Measurements from ENCODE around the gene TTC3.

DNA sequence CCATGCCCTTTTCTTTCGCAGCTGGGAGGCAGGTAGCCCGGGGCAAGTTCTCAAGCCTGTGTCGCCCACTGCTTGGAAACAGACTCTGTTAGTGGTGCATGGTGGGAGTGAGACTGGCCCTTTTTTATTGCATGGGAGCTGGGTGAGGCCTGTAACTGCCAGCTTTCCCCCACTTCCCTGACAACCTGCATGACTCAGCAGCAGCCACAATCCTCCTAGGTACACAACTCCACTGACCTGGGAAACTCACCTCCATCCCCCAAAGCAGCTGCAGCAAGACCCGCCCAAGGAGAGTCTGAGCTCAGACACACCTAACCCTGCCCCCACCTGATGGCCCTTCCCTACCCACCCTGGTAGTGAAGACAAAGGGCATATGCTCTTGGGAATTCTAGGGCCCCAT is 26.0 kb upstream of the TTC3 start:
- TF ChIP-seq CTCF (IDR thresholded peaks at IDR 0.05) (no peak), ZFX (IDR thresholded peaks at IDR 0.05; ENCODE audit: borderline replicate concordance) (no peak)
